ENCODE data around the gene ATXN1. TPM values are rescaled to one million over a fixed set of nuclear protein-coding genes. Genes with fewer than 3 reads are reported as not detected.
A peak's percentile ranks its signal among the peaks of the same experiment; 100 is the strongest.

ATXN1 gene
- total and polyA plus RNA-seq, 7 experiments from 2014 or later = 1.5 to 82.7 (median 42.4) TPM

- no peaks in the 10 kb centered on the region for H3K27me3 ChIP-seq (ENCODE audit: control insufficient read depth in 2 of 2, insufficient read depth in 2 of 2, low read length in 2 of 2)
- no peak overlapping the region for H3K4me3 Mint-ChIP-seq
- H3K27ac ChIP-seq (ENCODE audit: low read depth, low read length) = no peak overlapping the region
- CTCF ChIA-PET = interaction anchor here (0.7 kb wide), 1 partner anchor 228 kb away, joined by 3 read pairs; no protein-coding TSS in a partner anchor
- intact Hi-C loops (cut with micrococcal nuclease) = no loop called here
- H3K27ac Mint-ChIP-seq = no peak overlapping the region
- POLR2A ChIA-PET = no interaction called here
- H3K36me3 Mint-ChIP-seq = peaks cover 5 to 53% (median 41%) of the 10 kb centered on the region in 5 donors
- peaks cover 0 to 2% (median 0%) of the 10 kb centered on the region in 11 donors for H3K9me3 Mint-ChIP-seq
- H3K4me1 Mint-ChIP-seq = peaks cover 0 to 46% (median 11%) of the 10 kb centered on the region in 7 donors
- peaks cover 0 to 13% of the 10 kb centered on the region in 2 donors for H3K4me1 ChIP-seq (ENCODE audit: control insufficient read depth in 2 of 2, insufficient read depth in 2 of 2, low read length in 2 of 2)
- no peaks in the 10 kb centered on the region for H3K36me3 ChIP-seq (ENCODE audit: control insufficient read depth in 2 of 3, insufficient read depth in 3 of 3, low read length in 3 of 3)
- DNase-seq (no peak), ATAC-seq (no peak)
- H3K9me3 ChIP-seq (ENCODE audit: control insufficient read depth in 2 of 3, low read length in 3 of 3) = no peaks in the 10 kb centered on the region
- no peak overlapping the region for H3K4me3 ChIP-seq (ENCODE audit: low read length)
- H3K27me3 Mint-ChIP-seq = no peaks in the 10 kb centered on the region
These were observed 123.6 kb downstream of the ATXN1 start for GRCh38 chr6:16637635-16638034.

DNA sequence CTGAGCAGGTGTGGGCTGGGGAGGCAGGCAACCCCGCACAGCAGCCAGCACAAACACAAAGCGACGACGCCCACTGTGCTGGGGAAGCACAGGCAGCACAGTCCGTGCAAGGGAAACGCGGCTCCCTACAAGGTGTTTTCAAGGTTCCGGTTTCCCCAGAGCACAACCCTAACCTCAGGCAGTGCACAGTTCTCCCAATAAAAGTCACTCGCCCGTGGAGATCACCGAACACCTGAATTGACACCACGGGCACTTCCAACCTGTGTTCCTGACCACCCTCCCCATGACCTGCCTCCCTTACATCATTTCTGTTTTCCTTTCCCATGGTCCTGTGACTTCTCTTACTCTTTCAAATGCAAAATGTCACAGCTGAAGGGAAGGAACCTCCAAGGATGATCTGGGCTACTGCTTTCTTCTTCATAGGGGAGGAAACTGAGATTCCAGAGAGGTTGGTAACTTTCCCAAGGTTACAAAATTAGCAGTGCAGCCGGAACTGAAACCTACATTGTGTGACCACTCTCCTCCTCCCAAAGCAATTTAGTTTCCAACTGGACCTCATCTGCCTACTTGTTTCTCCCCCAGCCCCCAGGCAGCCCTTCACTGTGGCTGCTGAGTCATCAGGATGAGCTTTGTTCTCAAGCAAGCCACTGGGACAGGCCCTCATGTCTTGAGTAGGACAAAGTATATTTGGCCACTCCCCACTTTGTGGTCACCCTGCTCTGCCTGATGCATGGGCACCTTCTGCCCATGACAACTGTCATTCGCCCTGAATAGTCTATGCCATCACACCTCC, 125.3 kb downstream of the ATXN1 start:
- Mint-ChIP-seq H3K27ac (no peak overlapping the region), H3K27me3 (no peaks in the 10 kb centered on the region), H3K9me3 (peaks cover 0 to 2% (median 0%) of the 10 kb centered on the region in 11 donors), H3K36me3 (peaks cover 6 to 46% (median 39%) of the 10 kb centered on the region in 5 donors), H3K4me1 (peaks cover 0 to 46% (median 11%) of the 10 kb centered on the region in 7 donors), H3K4me3 (no peak overlapping the region)
- Histone ChIP-seq H3K27ac (ENCODE audit: low read depth, low read length) (no peak overlapping the region), H3K36me3 (ENCODE audit: control insufficient read depth in 2 of 3, insufficient read depth in 3 of 3, low read length in 3 of 3) (no peaks in the 10 kb centered on the region), H3K4me1 (ENCODE audit: control insufficient read depth in 2 of 2, insufficient read depth in 2 of 2, low read length in 2 of 2) (peaks cover 0 to 13% of the 10 kb centered on the region in 2 donors), H3K4me3 (ENCODE audit: low read length) (no peak overlapping the region), H3K27me3 (ENCODE audit: control insufficient read depth in 2 of 2, insufficient read depth in 2 of 2, low read length in 2 of 2) (no peaks in the 10 kb centered on the region), H3K9me3 (ENCODE audit: control insufficient read depth in 2 of 3, low read length in 3 of 3) (no peaks in the 10 kb centered on the region)
- intact Hi-C loops (cut with micrococcal nuclease) = no loop called here
- ATAC-seq (no peak), DNase-seq (no peak)
- ChIA-PET POLR2A (no interaction called here), CTCF (no interaction called here)

- Mint-ChIP-seq H3K4me3 (no peak overlapping the region), H3K9me3 (peaks cover 0 to 2% (median 0%) of the 10 kb centered on the region in 11 donors), H3K27me3 (no peaks in the 10 kb centered on the region), H3K36me3 (peaks cover 6 to 48% (median 38%) of the 10 kb centered on the region in 5 donors), H3K27ac (no peak overlapping the region), H3K4me1 (peaks cover 0 to 42% (median 11%) of the 10 kb centered on the region in 7 donors)
- CTCF ChIA-PET = no interaction called here
- Histone ChIP-seq H3K27ac (ENCODE audit: low read depth, low read length) (no peak overlapping the region), H3K27me3 (ENCODE audit: control insufficient read depth in 2 of 2, insufficient read depth in 2 of 2, low read length in 2 of 2) (no peaks in the 10 kb centered on the region), H3K9me3 (ENCODE audit: control insufficient read depth in 2 of 3, low read length in 3 of 3) (no peaks in the 10 kb centered on the region), H3K4me3 (ENCODE audit: low read length) (no peak overlapping the region), H3K4me1 (ENCODE audit: control insufficient read depth in 2 of 2, insufficient read depth in 2 of 2, low read length in 2 of 2) (peaks cover 0 to 13% of the 10 kb centered on the region in 2 donors), H3K36me3 (ENCODE audit: control insufficient read depth in 2 of 3, insufficient read depth in 3 of 3, low read length in 3 of 3) (no peaks in the 10 kb centered on the region)
- ATAC-seq (no peak), DNase-seq (no peak)
- POLR2A ChIA-PET = no interaction called here
- intact Hi-C loops (cut with micrococcal nuclease) = no loop called here
These were observed 125.9 kb downstream of the ATXN1 start for GRCh38 chr6:16635291-16635809.

GRCh38 chr6:16634855-16635254, 126.4 kb downstream of the ATXN1 start:
- Mint-ChIP-seq H3K4me1 (peaks cover 0 to 42% (median 11%) of the 10 kb centered on the region in 7 donors), H3K27me3 (no peaks in the 10 kb centered on the region), H3K9me3 (peaks cover 0 to 3% (median 0%) of the 10 kb centered on the region in 11 donors), H3K36me3 (peaks cover 6 to 52% (median 39%) of the 10 kb centered on the region in 5 donors), H3K4me3 (no peak overlapping the region), H3K27ac (peak overlapping the region in 1 of 9 donors; percentile 24)
- ChIA-PET POLR2A (interaction anchor here (0.6 kb wide), 1 partner anchor 19 kb away, joined by 3 read pairs; no protein-coding TSS in a partner anchor), CTCF (no interaction called here)
- H3K27me3 ChIP-seq (ENCODE audit: control insufficient read depth in 2 of 2, insufficient read depth in 2 of 2, low read length in 2 of 2) = no peaks in the 10 kb centered on the region
- H3K4me1 ChIP-seq (ENCODE audit: control insufficient read depth in 2 of 2, insufficient read depth in 2 of 2, low read length in 2 of 2) = peaks cover 0 to 13% of the 10 kb centered on the region in 2 donors
- no peak for DNase-seq
- H3K36me3 ChIP-seq (ENCODE audit: control insufficient read depth in 2 of 3, insufficient read depth in 3 of 3, low read length in 3 of 3) = no peaks in the 10 kb centered on the region
- H3K4me3 ChIP-seq (ENCODE audit: low read length) = no peak overlapping the region
- H3K27ac ChIP-seq (ENCODE audit: low read depth, low read length) = no peak overlapping the region
- no peaks in the 10 kb centered on the region for H3K9me3 ChIP-seq (ENCODE audit: control insufficient read depth in 2 of 3, low read length in 3 of 3)
- intact Hi-C loops (cut with micrococcal nuclease) = no loop called here
- ATAC-seq = no peak

GRCh38 chr6:16633961-16634360, 127.3 kb downstream of the ATXN1 start:
- DNase-seq = no peak
- Histone ChIP-seq H3K4me3 (ENCODE audit: low read length) (no peak overlapping the region), H3K27ac (ENCODE audit: low read depth, low read length) (no peak overlapping the region), H3K27me3 (ENCODE audit: control insufficient read depth in 2 of 2, insufficient read depth in 2 of 2, low read length in 2 of 2) (no peaks in the 10 kb centered on the region), H3K36me3 (ENCODE audit: control insufficient read depth in 2 of 3, insufficient read depth in 3 of 3, low read length in 3 of 3) (no peaks in the 10 kb centered on the region), H3K4me1 (ENCODE audit: control insufficient read depth in 2 of 2, insufficient read depth in 2 of 2, low read length in 2 of 2) (peaks cover 0 to 13% of the 10 kb centered on the region in 2 donors), H3K9me3 (ENCODE audit: control insufficient read depth in 2 of 3, low read length in 3 of 3) (no peaks in the 10 kb centered on the region)
- H3K27ac Mint-ChIP-seq = peak overlapping the region in 1 of 9 donors; percentile 21
- peaks cover 6 to 46% (median 33%) of the 10 kb centered on the region in 5 donors for H3K36me3 Mint-ChIP-seq
- CTCF ChIA-PET = no interaction called here
- H3K9me3 Mint-ChIP-seq = peaks cover 0 to 7% (median 0%) of the 10 kb centered on the region in 11 donors
- H3K4me1 Mint-ChIP-seq = peaks cover 0 to 42% (median 11%) of the 10 kb centered on the region in 7 donors
- intact Hi-C loops (cut with micrococcal nuclease) = no loop called here
- peak overlapping the region in 1 of 10 donors; percentile 29 for H3K4me3 Mint-ChIP-seq
- POLR2A ChIA-PET = no interaction called here
- H3K27me3 Mint-ChIP-seq = no peaks in the 10 kb centered on the region
- ATAC-seq = no peak

GRCh38 chr6:16633465-16633864, 127.8 kb downstream of the ATXN1 start:
- Histone ChIP-seq H3K4me3 (ENCODE audit: low read length) (no peak overlapping the region), H3K4me1 (ENCODE audit: control insufficient read depth in 2 of 2, insufficient read depth in 2 of 2, low read length in 2 of 2) (peaks cover 0 to 13% of the 10 kb centered on the region in 2 donors), H3K9me3 (ENCODE audit: control insufficient read depth in 2 of 3, low read length in 3 of 3) (no peaks in the 10 kb centered on the region), H3K36me3 (ENCODE audit: control insufficient read depth in 2 of 3, insufficient read depth in 3 of 3, low read length in 3 of 3) (no peaks in the 10 kb centered on the region), H3K27me3 (ENCODE audit: control insufficient read depth in 2 of 2, insufficient read depth in 2 of 2, low read length in 2 of 2) (no peaks in the 10 kb centered on the region), H3K27ac (ENCODE audit: low read depth, low read length) (no peak overlapping the region)
- Mint-ChIP-seq H3K27me3 (no peaks in the 10 kb centered on the region), H3K4me3 (no peak overlapping the region), H3K9me3 (peaks cover 0 to 9% (median 0%) of the 10 kb centered on the region in 11 donors), H3K4me1 (peaks cover 0 to 42% (median 11%) of the 10 kb centered on the region in 7 donors), H3K36me3 (peaks cover 8 to 46% (median 33%) of the 10 kb centered on the region in 5 donors), H3K27ac (no peak overlapping the region)
- POLR2A ChIA-PET = no interaction called here
- CTCF ChIA-PET = no interaction called here
- no peak for DNase-seq
- no peak for ATAC-seq
- intact Hi-C loops (cut with micrococcal nuclease) = no loop called here
